H1 (cell line): Measurements from ENCODE around the gene AP3M1. TPM values are rescaled to one million over a fixed set of nuclear protein-coding genes. Genes with fewer than 3 reads are reported as not detected.

Experiments
- CTCF ChIA-PET: fragments of 300-600 bp; sonication (Branson Sonifier 250); formaldehyde crosslinking; loops from one replicate; lab custom pipeline; 2021; ENCODE audit not compliant: partially characterized antibody; lab: Charles Lee
- POLR2A ChIA-PET: fragments of 300-600 bp; sonication (Branson Sonifier 250); formaldehyde crosslinking; loops from one replicate; lab custom pipeline; 2021; ENCODE audit warnings: inconsistent platforms; ENCODE audit not compliant: partially characterized antibody; lab: Charles Lee
- DNase-seq, 2 experiments: peaks; one replicate each; pipeline versions ENCODE4 v3.0.0 to v3.0.0-alpha.2; 2010 to 2022; ENCODE audit warnings: low spot score in 2 of 2, low read depth in 1 of 2, mixed read lengths in 1 of 2
- FAIRE-seq: peaks from 2 replicates; lab custom pipeline; 2011; peaks lifted over from hg19 to GRCh38; lab: Jason Lieb, UNC
- H2AFZ ChIP-seq: 2 replicates; pipeline ENCODE4 v1.8.1; 2012; ENCODE audit warnings: low read length, inconsistent platforms
- H2AK5ac ChIP-seq: 2 replicates; pipeline ENCODE4 v1.6.1; 2013; ENCODE audit warnings: low read depth, low read length
- H2BK120ac ChIP-seq: replicated peaks from 2 replicates; pipeline ENCODE3; 2013; ENCODE audit warnings: low read depth, low read length, inconsistent platforms
- H2BK12ac ChIP-seq: 2 replicates; pipeline ENCODE4 v1.6.1; 2013; ENCODE audit warnings: low read depth, low read length
- H2BK15ac ChIP-seq: 2 replicates; pipeline ENCODE4 v1.6.1; 2013; ENCODE audit warnings: low read length
- H2BK20ac ChIP-seq: 2 replicates; pipeline ENCODE4 v1.6.1; 2013; ENCODE audit warnings: low read length
- H2BK5ac ChIP-seq: 2 replicates; pipeline ENCODE4 v1.6.1; 2013; ENCODE audit warnings: low read depth, low read length
- H3K14ac ChIP-seq: 2 replicates; pipeline ENCODE4 v1.6.1; 2013; ENCODE audit warnings: inconsistent platforms; ENCODE audit not compliant: insufficient read length
- H3K18ac ChIP-seq: 2 replicates; pipeline ENCODE4 v1.6.1; 2013; ENCODE audit warnings: low read length; ENCODE audit errors: extremely low read depth
- H3K23ac ChIP-seq: 2 replicates; pipeline ENCODE4 v1.6.1; 2013; ENCODE audit warnings: inconsistent platforms; ENCODE audit not compliant: insufficient read length
- H3K23me2 ChIP-seq: 2 replicates; pipeline ENCODE4 v1.6.1; 2013; ENCODE audit warnings: low read depth, low read length
- H3K27ac ChIP-seq: 2 replicates; pipeline ENCODE4 v1.6.1; 2011; ENCODE audit warnings: low read depth, low read length, inconsistent platforms
- H3K27me3 ChIP-seq, 4 experiments: replicated peaks in 1 of 4; 1 replicate in 1 of 4; 2 replicates in 3 of 4; pipeline versions ENCODE4 v1.6.1 to v1.8.1; 2011 to 2013; ENCODE audit warnings: low read length in 3 of 4, mild to moderate bottlenecking in 3 of 4, inconsistent platforms in 2 of 4, mixed read lengths in 2 of 4, moderate library complexity in 1 of 4; ENCODE audit not compliant: control insufficient read depth in 3 of 4, insufficient read depth in 3 of 4; ENCODE audit errors: extremely low read depth in 1 of 4
- H3K36me3 ChIP-seq, 4 experiments: 2 replicates each; pipeline versions ENCODE4 v1.6.1 to v1.8.1; 2011 to 2013; ENCODE audit warnings: mild to moderate bottlenecking in 4 of 4, low read length in 3 of 4, moderate library complexity in 2 of 4, control low read depth in 1 of 4, inconsistent platforms in 1 of 4; ENCODE audit not compliant: insufficient read depth in 4 of 4, control insufficient read depth in 2 of 4
- H3K4ac ChIP-seq: replicated peaks from 2 replicates; pipeline ENCODE3; 2013; ENCODE audit warnings: low read length, low read depth, mixed read lengths, inconsistent platforms; ENCODE audit not compliant: insufficient read length
- H3K4me1 ChIP-seq, 4 experiments: replicated peaks in 1 of 4; 1 replicate in 1 of 4; 2 replicates in 3 of 4; pipeline versions ENCODE4 v1.6.1 to v1.8.1; 2011 to 2013; ENCODE audit warnings: low read length in 3 of 4, inconsistent platforms in 2 of 4, mixed read lengths in 1 of 4; ENCODE audit not compliant: insufficient read depth in 4 of 4, control insufficient read depth in 3 of 4
- H3K4me2 ChIP-seq, 2 experiments: 2 replicates each; pipeline versions ENCODE4 v1.6.1 to v1.8.1; 2011 to 2013; ENCODE audit warnings: low read depth in 2 of 2, low read length in 2 of 2, control low read depth in 1 of 2, inconsistent platforms in 1 of 2, mild to moderate bottlenecking in 1 of 2; ENCODE audit not compliant: insufficient read depth in 1 of 2
- H3K4me3 ChIP-seq, 4 experiments: fragments of 200-600, 300-600 bp in 1 of 4; sonication (generic), shearing (Covaris generic), sonication (Bioruptor Twin) in 1 of 4; 2 replicates each; pipeline versions ENCODE4 v1.5.1 to v1.8.1; 2011 to 2016; ENCODE audit warnings: low read length in 4 of 4, low read depth in 3 of 4, control low read depth in 2 of 4, inconsistent platforms in 2 of 4, mild to moderate bottlenecking in 2 of 4, mixed read lengths in 1 of 4, moderate library complexity in 1 of 4; ENCODE audit not compliant: insufficient read depth in 2 of 4; ENCODE audit errors: extremely low read depth in 1 of 4
- H3K56ac ChIP-seq: replicated peaks from 2 replicates; pipeline ENCODE3; 2013; ENCODE audit warnings: low read depth, mild to moderate bottlenecking, mixed read lengths, low read length, inconsistent platforms; ENCODE audit not compliant: insufficient read length
- H3K79me1 ChIP-seq: 2 replicates; pipeline ENCODE4 v1.6.1; 2013; ENCODE audit warnings: low read depth, low read length, control low read depth
- H3K79me2 ChIP-seq, 2 experiments: 2 replicates each; pipeline versions ENCODE4 v1.6.1 to v1.8.1; 2012 to 2013; ENCODE audit warnings: low read length in 2 of 2, mild to moderate bottlenecking in 2 of 2, inconsistent platforms in 1 of 2; ENCODE audit not compliant: insufficient read depth in 2 of 2, control insufficient read depth in 1 of 2
- H3K9ac ChIP-seq, 4 experiments: replicated peaks in 1 of 4; 1 replicate in 1 of 4; 2 replicates in 3 of 4; pipeline versions ENCODE4 v1.6.1 to v1.8.1; 2011 to 2013; ENCODE audit warnings: low read depth in 3 of 4, low read length in 3 of 4, control low read depth in 2 of 4, mild to moderate bottlenecking in 2 of 4, moderate library complexity in 2 of 4, inconsistent platforms in 1 of 4; ENCODE audit errors: extremely low read depth in 1 of 4
- H3K9me3 ChIP-seq, 2 experiments: 2 replicates each; pipeline versions ENCODE4 v1.6.1 to v1.8.1; 2012 to 2013; ENCODE audit warnings: mild to moderate bottlenecking in 2 of 2, moderate library complexity in 2 of 2, control low read depth in 1 of 2, inconsistent platforms in 1 of 2, low read depth in 1 of 2, low read length in 1 of 2, mixed read lengths in 1 of 2; ENCODE audit not compliant: insufficient read depth in 2 of 2
- H4K20me1 ChIP-seq, 2 experiments: replicated peaks in 1 of 2; 2 replicates each; pipeline versions ENCODE3 to v1.8.1; 2011 to 2013; ENCODE audit warnings: inconsistent platforms in 2 of 2, low read length in 2 of 2, mild to moderate bottlenecking in 1 of 2; ENCODE audit not compliant: insufficient read depth in 2 of 2, control insufficient read depth in 1 of 2
- H4K5ac ChIP-seq: 2 replicates; pipeline ENCODE4 v1.6.1; 2013; ENCODE audit warnings: low read length, low read depth, mixed read lengths, inconsistent platforms; ENCODE audit not compliant: insufficient read length
- H4K8ac ChIP-seq: 2 replicates; pipeline ENCODE4 v1.8.0; 2013; ENCODE audit warnings: mild to moderate bottlenecking, moderate library complexity, low read length, inconsistent platforms; ENCODE audit not compliant: insufficient read depth; ENCODE audit errors: extremely low read depth
- H4K91ac ChIP-seq: replicated peaks from 2 replicates; pipeline ENCODE3; 2013; ENCODE audit warnings: low read length, mixed read lengths, inconsistent platforms; ENCODE audit not compliant: insufficient read length
- EZH2 ChIP-seq: fragments of 200-600 bp; sonication (generic); IDR thresholded peaks from 2 replicates; pipeline ENCODE4 v1.7.1; 2012; ENCODE audit warnings: low read depth, mild to moderate bottlenecking, moderate library complexity, low read length, inconsistent platforms; ENCODE audit not compliant: severe bottlenecking
- WGBS, 2 experiments: shearing (Covaris generic) in 1 of 2; methylation state at CpG; one replicate each; pipeline versions ENCODE4 v1.1.6 to v1.1.7; 2013 to 2015; ENCODE audit warnings: low lambda C conversion rate in 2 of 2, mixed read lengths in 2 of 2, inconsistent platforms in 1 of 2, low coverage in 1 of 2, missing lambda C conversion rate in 1 of 2; ENCODE audit not compliant: insufficient replicate concordance in 2 of 2, insufficient coverage in 1 of 2, insufficient read length in 1 of 2; ENCODE audit errors: extremely low coverage in 1 of 2, missing lambda C conversion rate in 1 of 2; 5-methylcytosine and 5-hydroxymethylcytosine counted together
- polyA plus RNA-seq, 7 experiments: library from polyadenylated mRNA; depleted of rRNA in 3 of 7; stranded (reverse) in 5 of 7; unstranded in 2 of 7; fragments of >200 nt in 5 of 7; fragments of 200-250 nt in 2 of 7; gene quantifications; 1 replicate in 5 of 7; 2 replicates in 1 of 7; 4 replicates in 1 of 7; pipeline versions ENCODE4 v1.2.1 to v1.2.3, GENCODE V29; 2011 to 2013; ENCODE audit warnings: missing spikeins in 2 of 7, mixed read lengths in 2 of 7
- total RNA-seq: library from RNA; stranded (reverse); fragmentation: NEBNext Ultra II Directional; extraction: Animal tissue kit (Norgen Biotek cat#: 25700); gene quantifications from 2 replicates; pipeline ENCODE4 v1.2.1, GENCODE V29; 2021

AP3M1 gene
- total and polyA plus RNA-seq, 2 of the 8 experiments (the other 6 are each of a cell fraction or from before 2014, with no cell fraction given), result 23.9 to 38.9 TPM

- H2BK5ac ChIP-seq, result no peak overlapping the region
- no peak overlapping the region for H3K4me2 ChIP-seq
- no peak for DNase-seq
- H3K23ac ChIP-seq, result no peak overlapping the region
- H3K9me3 ChIP-seq, result no peaks in the 10 kb centered on the region
- no peak overlapping the region for H3K18ac ChIP-seq
- 74% methylated on average over 3 of the region's 3 CpGs; no CpG with 5 or more reads in 1 of the 2 experiments for WGBS, 2 experiments
- TF ChIP-seq EZH2, result no peak
- peaks cover 0 to 2% of the 10 kb centered on the region in 2 experiments for H4K20me1 ChIP-seq
- H3K9ac ChIP-seq, result no peak overlapping the region
- no peak overlapping the region for H3K4ac ChIP-seq
- no peak overlapping the region for H3K56ac ChIP-seq
- H2BK12ac ChIP-seq, result no peak overlapping the region
- peaks cover 0 to 23% of the 10 kb centered on the region in 2 experiments; a peak in 2 of 4 replicates for H3K79me2 ChIP-seq
- H3K36me3 ChIP-seq, result no peaks in the 10 kb centered on the region
- no peak overlapping the region for H4K91ac ChIP-seq
- peaks cover 0 to 2% (median 0%) of the 10 kb centered on the region in 4 experiments; a peak in 2 of 7 replicates for H3K4me1 ChIP-seq
- no peak overlapping the region for H2BK20ac ChIP-seq
- no peak for FAIRE-seq
- H3K27me3 ChIP-seq, result no peaks in the 10 kb centered on the region
- ChIA-PET CTCF (interaction anchor here (0.6 to 1.6 kb wide), 4 partner anchors 19 to 548 kb away, joined by 3 to 5 read pairs (median 4); no protein-coding TSS in a partner anchor), POLR2A (interaction anchor here (0.7 to 1.6 kb wide), 4 partner anchors 17 to 24 kb away, joined by 3 to 4 read pairs (median 3); partner anchors contain the start of genes ADK and AP3M1)
- no peak overlapping the region for H4K5ac ChIP-seq
- H3K27ac ChIP-seq, result no peak overlapping the region
- no peak overlapping the region for H2AFZ ChIP-seq
- peaks cover 7% of the 10 kb centered on the region; the same call in 1 of the 2 replicates for H3K23me2 ChIP-seq
- H3K14ac ChIP-seq, result no peak overlapping the region
- H3K4me3 ChIP-seq, result no peak overlapping the region
- H2BK120ac ChIP-seq, result no peak overlapping the region
- no peak overlapping the region for H2AK5ac ChIP-seq
- no peak overlapping the region for H2BK15ac ChIP-seq
- no peak overlapping the region for H4K8ac ChIP-seq
- H3K79me1 ChIP-seq, result 0 out of 2 replicates have a peak, but pooled peaks cover 2% of the 10 kb centered on the region
Observed at GRCh38 chr10:74174521-74174920, 23.9 kb upstream of the AP3M1 start.
